ENCODE data around the gene C4BPB. TPM values are rescaled to one million over a fixed set of nuclear protein-coding genes. Genes with fewer than 3 reads are reported as not detected.

C4BPB gene
- total and polyA plus RNA-seq, 2 of the 13 experiments (the other 11 are each of a cell fraction or from before 2014, with no cell fraction given): 155 to 266 TPM

DNA sequence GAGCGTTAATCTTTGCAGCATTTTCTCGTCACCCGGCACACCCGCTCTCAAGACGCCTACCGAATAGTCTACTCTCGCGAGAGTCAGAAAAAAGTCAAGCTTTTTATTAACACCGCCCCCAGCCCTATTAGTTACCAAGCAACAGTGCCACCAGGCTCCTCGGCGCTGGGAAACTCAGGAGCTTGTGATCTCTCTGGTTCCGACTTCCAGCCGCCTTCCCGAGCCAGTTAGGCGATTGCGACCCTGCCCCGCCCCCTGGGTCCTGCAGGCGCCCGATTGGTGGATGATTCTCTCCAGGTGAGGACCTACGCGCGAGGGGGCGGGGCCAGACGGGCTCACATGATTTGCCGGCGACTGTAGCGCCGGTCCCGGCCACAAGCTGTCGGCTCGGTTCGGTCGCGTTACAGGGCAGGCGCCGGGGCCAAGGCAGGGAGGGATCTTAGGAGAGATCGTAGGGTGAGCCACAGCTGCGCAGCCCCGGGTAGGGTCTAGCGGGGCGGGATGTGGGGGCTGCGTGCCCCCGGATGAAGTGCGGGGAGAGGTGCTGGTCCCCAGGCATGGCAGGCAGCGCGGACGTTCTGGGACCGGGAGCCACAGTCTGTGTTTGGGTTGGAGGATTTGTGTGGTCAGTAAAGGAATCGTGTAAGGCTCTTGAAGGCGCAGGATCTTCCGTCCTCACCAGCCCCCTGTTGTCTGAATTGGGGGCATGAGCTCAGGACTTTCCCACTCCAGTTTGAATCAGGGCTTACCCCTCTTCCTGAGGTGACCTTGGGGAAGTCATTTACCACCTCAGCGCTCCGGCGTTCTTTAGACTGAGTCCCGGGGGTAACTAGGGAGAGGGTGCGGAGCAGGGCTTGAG, 35.5 kb upstream of the C4BPB start, which contains the start of gene PFKFB2 (continued):
- TF ChIP-seq, protein P1, sequence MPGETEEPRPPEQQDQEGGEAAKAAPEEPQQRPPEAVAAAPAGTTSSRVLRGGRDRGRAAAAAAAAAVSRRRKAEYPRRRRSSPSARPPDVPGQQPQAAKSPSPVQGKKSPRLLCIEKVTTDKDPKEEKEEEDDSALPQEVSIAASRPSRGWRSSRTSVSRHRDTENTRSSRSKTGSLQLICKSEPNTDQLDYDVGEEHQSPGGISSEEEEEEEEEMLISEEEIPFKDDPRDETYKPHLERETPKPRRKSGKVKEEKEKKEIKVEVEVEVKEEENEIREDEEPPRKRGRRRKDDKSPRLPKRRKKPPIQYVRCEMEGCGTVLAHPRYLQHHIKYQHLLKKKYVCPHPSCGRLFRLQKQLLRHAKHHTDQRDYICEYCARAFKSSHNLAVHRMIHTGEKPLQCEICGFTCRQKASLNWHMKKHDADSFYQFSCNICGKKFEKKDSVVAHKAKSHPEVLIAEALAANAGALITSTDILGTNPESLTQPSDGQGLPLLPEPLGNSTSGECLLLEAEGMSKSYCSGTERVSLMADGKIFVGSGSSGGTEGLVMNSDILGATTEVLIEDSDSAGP (CRISPR knock-in tag; IDR thresholded peaks at IDR 0.05; ENCODE audit: borderline replicate concordance): peak; percentile 85
- TF ChIP-seq RARG (CRISPR knock-in tag; IDR thresholded peaks at IDR 0.05; ENCODE audit: low read depth) (no peak), KAT7 (CRISPR knock-in tag; IDR thresholded peaks at IDR 0.05; ENCODE audit: borderline replicate concordance) (no peak), PHF21A (CRISPR knock-in tag; IDR thresholded peaks at IDR 0.05) (no peak; the same call in 1 of the 2 replicates), ZNF225 (CRISPR knock-in tag; IDR thresholded peaks at IDR 0.05) (no peak), NFYC (CRISPR knock-in tag; IDR thresholded peaks at IDR 0.05) (peak; percentile 74), ZNF543 (CRISPR knock-in tag; IDR thresholded peaks at IDR 0.05) (peak; percentile 78; the same call in 1 of the 2 replicates), ZNF274 (CRISPR knock-in tag; IDR thresholded peaks at IDR 0.05) (0 out of 2 replicates have a peak, but pooled peaks have one; percentile 60), TP53 (CRISPR knock-in tag; conservative IDR thresholded peaks at IDR 0.05) (no peak), SMAD3 (CRISPR knock-in tag; IDR thresholded peaks at IDR 0.05) (peak; percentile 30; the same call in 1 of the 2 replicates), ZMYM4 (CRISPR knock-in tag; IDR thresholded peaks at IDR 0.05) (peak; percentile 85), ZNF446 (CRISPR knock-in tag; IDR thresholded peaks at IDR 0.05) (no peak), ZBTB7B (CRISPR knock-in tag; IDR thresholded peaks at IDR 0.05) (no peak), TCF7L2 (IDR thresholded peaks at IDR 0.05; ENCODE audit: low read depth, low read length) (no peak), ZC3H13 (CRISPR knock-in tag; IDR thresholded peaks at IDR 0.05) (no peak), PCBP1 (IDR thresholded peaks at IDR 0.05; ENCODE audit: borderline replicate concordance, low read depth, low read length) (no peak), ZFP62 (CRISPR knock-in tag; IDR thresholded peaks at IDR 0.05) (no peak), ZNF33A (CRISPR knock-in tag; IDR thresholded peaks at IDR 0.05; ENCODE audit: borderline replicate concordance) (no peak), ARNT (IDR thresholded peaks at IDR 0.05) (no peak), ZNF329 (CRISPR knock-in tag; IDR thresholded peaks at IDR 0.05; ENCODE audit: low read depth) (no peak), HOXA3 (CRISPR knock-in tag; IDR thresholded peaks at IDR 0.05) (peak; percentile 66), ZBTB7A (CRISPR knock-in tag; IDR thresholded peaks at IDR 0.05) (no peak)
- TF ChIP-seq, protein P2, sequence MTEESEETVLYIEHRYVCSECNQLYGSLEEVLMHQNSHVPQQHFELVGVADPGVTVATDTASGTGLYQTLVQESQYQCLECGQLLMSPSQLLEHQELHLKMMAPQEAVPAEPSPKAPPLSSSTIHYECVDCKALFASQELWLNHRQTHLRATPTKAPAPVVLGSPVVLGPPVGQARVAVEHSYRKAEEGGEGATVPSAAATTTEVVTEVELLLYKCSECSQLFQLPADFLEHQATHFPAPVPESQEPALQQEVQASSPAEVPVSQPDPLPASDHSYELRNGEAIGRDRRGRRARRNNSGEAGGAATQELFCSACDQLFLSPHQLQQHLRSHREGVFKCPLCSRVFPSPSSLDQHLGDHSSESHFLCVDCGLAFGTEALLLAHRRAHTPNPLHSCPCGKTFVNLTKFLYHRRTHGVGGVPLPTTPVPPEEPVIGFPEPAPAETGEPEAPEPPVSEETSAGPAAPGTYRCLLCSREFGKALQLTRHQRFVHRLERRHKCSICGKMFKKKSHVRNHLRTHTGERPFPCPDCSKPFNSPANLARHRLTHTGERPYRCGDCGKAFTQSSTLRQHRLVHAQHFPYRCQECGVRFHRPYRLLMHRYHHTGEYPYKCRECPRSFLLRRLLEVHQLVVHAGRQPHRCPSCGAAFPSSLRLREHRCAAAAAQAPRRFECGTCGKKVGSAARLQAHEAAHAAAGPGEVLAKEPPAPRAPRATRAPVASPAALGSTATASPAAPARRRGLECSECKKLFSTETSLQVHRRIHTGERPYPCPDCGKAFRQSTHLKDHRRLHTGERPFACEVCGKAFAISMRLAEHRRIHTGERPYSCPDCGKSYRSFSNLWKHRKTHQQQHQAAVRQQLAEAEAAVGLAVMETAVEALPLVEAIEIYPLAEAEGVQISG (CRISPR knock-in tag; IDR thresholded peaks at IDR 0.05): peak; percentile 42; the same call in 1 of the 2 replicates
